Heart right ventricle (tissue), 16 donors: ENCODE data around the gene PPM1J. TPM values are rescaled to one million over a fixed set of nuclear protein-coding genes. Genes with fewer than 3 reads are reported as not detected.

ENCODE experiments used
- ATAC-seq, 8 donors: fragments of 200-7000 bp; cut with Tn5 transposase; one replicate each; pipeline ENCODE4 v1.9.1; 2020; ENCODE audit warnings: mild to moderate bottlenecking in 8 of 8, moderate library complexity in 8 of 8, moderate number of reproducible peaks in 1 of 8
- DNase-seq, 2 donors: peaks; one replicate each; pipeline ENCODE4 v3.0.0-alpha.2; 2020
- H3K27ac ChIP-seq, 10 donors: fragments of 200-600 bp; sonication (generic) in 2 of 10; one replicate each; pipeline versions ENCODE4 v1.5.0 to v1.8.0; 2020 to 2022; ENCODE audit warnings: mild to moderate bottlenecking in 3 of 10
- H3K27me3 ChIP-seq, 7 donors: fragments of 200-600 bp; one replicate each; pipeline ENCODE4 v1.8.0; 2021 to 2022; ENCODE audit warnings: mild to moderate bottlenecking in 2 of 7
- H3K36me3 ChIP-seq, 9 donors: fragments of 200-600 bp; sonication (generic) in 1 of 9; one replicate each; pipeline versions ENCODE4 v1.5.0 to v1.8.0; 2020 to 2022; ENCODE audit warnings: mild to moderate bottlenecking in 2 of 9
- H3K4me1 ChIP-seq, 9 donors: fragments of 200-600 bp; sonication (generic) in 1 of 9; one replicate each; pipeline versions ENCODE4 v1.5.0 to v1.8.0; 2020 to 2022; ENCODE audit warnings: mild to moderate bottlenecking in 4 of 9
- H3K4me3 ChIP-seq, 10 donors: fragments of 200-600 bp; sonication (generic) in 2 of 10; one replicate each; pipeline versions ENCODE4 v1.5.0 to v1.8.0; 2020 to 2022; ENCODE audit warnings: mild to moderate bottlenecking in 7 of 10, moderate library complexity in 2 of 10
- H3K9me3 ChIP-seq, 11 donors: fragments of 200-600 bp in 10 of 11; sonication (generic) in 2 of 11; one replicate each; pipeline versions ENCODE4 v1.5.0 to v1.8.0; 2013 to 2022; ENCODE audit warnings: mild to moderate bottlenecking in 2 of 11, control low read depth in 1 of 11, moderate library complexity in 1 of 11
- WGBS, 2 donors: extraction: QIAGEN DNeasy Blood & Tissue Kit; methylation state at CpG; one replicate each; pipeline ENCODE4 v1.1.7; 2013; ENCODE audit warnings: inconsistent platforms in 1 of 2; 5-methylcytosine and 5-hydroxymethylcytosine counted together
- intact Hi-C, 10 donors: fragments of 100-400 bp; cut with DNase I; formaldehyde crosslinking; loops; one replicate each; pipeline versions ENCODE4 v1.11.1 to v1.14.2; 2022
- polyA plus RNA-seq, 2 donors: library from polyadenylated mRNA; stranded (reverse); fragments of 200-250 nt; gene quantifications; one replicate each; pipeline ENCODE4 v1.2.3, GENCODE V29; 2013
- total RNA-seq, 10 donors: library from RNA; stranded (reverse); fragmentation: NEBNext Ultra II Directional in 3 of 10; extraction: Animal tissue kit (Norgen Biotek cat#: 25700) in 3 of 10; gene quantifications; one replicate each; pipeline versions ENCODE4 v1.2.1 to v1.2.4, GENCODE V29; 2021 to 2023
- TF ChIP-seq, protein P1 (sequence below), 9 donors: fragments of 200-600 bp; sonication (generic) in 2 of 9; IDR thresholded peaks; one replicate each; pipeline versions ENCODE4 v1.5.0 to v1.8.0; 2021 to 2022; ENCODE audit warnings: antibody characterized with exemption in 9 of 9, mild to moderate bottlenecking in 5 of 9, moderate library complexity in 1 of 9
- donor health status: Arrhythmogenic right ventricular cardiomyopathy.
- donor health status: ischemic (EF 13 %, LVEDD 7.1; RV severe dilation, severe dysfunction).
- donor health status: healthy with polysubstance abuse.
- donor health status: DM: no; HTN: yes; CAD: no.
- donor health status: DM: no; HTN: no; CAD: no.
- donor health status: ischemic (EF 25% LVEDD 6.9; RV normal size, moderate dysfunction).
- donor health status: ischemic (EF 25% LVEDD 5.7; RV mildly dilated, moderate dysfunction).
- donor health status: healthy.
- donor health status: DM: yes; HTN: yes; CAD: no.
- donor health status: Ischemic cardiomyopathy.
- donor health status: ischemic (EF 35%, LVEDD 5.7; RV mildly dilated, moderate dysfunction).
- donor health status: nonischemic (EF 11% LVEDD 7.7; RV severe dilation, severe dysfunction).
- donor health status: DM: yes; HTN: yes; CAD: no.
- donor health status: PGD.
- donor health status: ischemic (EF 29% LVEDD 5.4; RV normal size, mild dysfunction).
- donor health status: nonischemic (EF 23%, LVEDD 6.1; RV moderate dilation, normal function).

PPM1J gene
- total and polyA plus RNA-seq, 12 donors = 2.4 to 11.0 (median 8.1) TPM

DNA sequence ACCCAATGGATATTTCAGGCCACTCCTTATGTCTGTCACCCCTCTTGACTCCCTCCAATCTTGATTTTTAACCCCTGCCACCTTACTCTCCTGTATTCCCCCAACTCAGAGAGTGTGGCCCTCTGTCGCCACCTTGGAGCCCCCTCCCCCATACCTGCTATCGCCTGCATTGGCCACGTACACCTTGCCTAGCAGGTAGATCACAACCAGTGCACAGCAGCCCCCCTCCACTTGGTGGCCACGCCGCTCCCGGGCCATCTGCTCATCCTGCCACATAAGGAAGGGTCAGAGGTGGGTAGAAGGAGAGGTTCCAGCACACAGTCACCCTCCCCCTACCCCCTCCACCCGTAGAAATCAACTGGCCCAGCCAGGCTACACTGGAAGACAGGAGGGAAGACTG is 2.9 kb downstream of the PPM1J start:
- DNase-seq = no peak
- Histone ChIP-seq H3K36me3 (no peaks in the 10 kb centered on the region), H3K27ac (no peak overlapping the region), H3K9me3 (no peaks in the 10 kb centered on the region), H3K4me1 (peaks cover 3 to 35% (median 30%) of the 10 kb centered on the region in 9 donors), H3K27me3 (peaks cover 0 to 6% (median 0%) of the 10 kb centered on the region in 7 donors), H3K4me3 (no peak overlapping the region)
- intact Hi-C loops = loop anchor here in 7 of 10 donors (5.0 to 10.0 kb wide), 5 partner anchors 243 to 963 kb away; partner anchors contain the start of genes LRIG2 (in 5 of the 7) and SLC16A1 (in 1 of the 7)
- TF ChIP-seq, protein P1, sequence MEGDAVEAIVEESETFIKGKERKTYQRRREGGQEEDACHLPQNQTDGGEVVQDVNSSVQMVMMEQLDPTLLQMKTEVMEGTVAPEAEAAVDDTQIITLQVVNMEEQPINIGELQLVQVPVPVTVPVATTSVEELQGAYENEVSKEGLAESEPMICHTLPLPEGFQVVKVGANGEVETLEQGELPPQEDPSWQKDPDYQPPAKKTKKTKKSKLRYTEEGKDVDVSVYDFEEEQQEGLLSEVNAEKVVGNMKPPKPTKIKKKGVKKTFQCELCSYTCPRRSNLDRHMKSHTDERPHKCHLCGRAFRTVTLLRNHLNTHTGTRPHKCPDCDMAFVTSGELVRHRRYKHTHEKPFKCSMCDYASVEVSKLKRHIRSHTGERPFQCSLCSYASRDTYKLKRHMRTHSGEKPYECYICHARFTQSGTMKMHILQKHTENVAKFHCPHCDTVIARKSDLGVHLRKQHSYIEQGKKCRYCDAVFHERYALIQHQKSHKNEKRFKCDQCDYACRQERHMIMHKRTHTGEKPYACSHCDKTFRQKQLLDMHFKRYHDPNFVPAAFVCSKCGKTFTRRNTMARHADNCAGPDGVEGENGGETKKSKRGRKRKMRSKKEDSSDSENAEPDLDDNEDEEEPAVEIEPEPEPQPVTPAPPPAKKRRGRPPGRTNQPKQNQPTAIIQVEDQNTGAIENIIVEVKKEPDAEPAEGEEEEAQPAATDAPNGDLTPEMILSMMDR (IDR thresholded peaks at IDR 0.05) = no peak
- 89 to 90% methylated on average over 7 of the region's 7 CpGs for WGBS, 2 donors
- no peak for ATAC-seq

DNA sequence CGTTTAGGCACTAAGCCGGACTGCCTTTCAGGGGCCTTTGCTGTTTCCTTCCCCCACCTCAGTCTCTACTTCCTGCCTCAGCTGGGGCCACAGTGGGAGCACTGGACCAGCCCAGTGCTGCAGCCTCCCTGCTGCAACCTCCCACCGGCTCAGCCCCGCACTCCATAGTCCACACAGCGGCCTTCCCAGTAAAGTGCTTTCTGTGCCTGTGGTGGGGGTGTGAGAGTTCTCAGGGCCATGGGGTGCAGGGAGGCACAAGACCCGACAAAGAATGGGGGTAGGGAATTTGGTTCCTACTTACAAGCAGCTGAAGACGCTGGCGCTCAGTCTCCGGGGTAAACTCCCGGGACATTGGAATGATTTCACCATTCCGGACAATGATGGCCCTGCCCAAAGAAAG is 3.5 kb downstream of the PPM1J start:
- Histone ChIP-seq H3K4me3 (no peak overlapping the region), H3K4me1 (peaks cover 3 to 35% (median 30%) of the 10 kb centered on the region in 9 donors), H3K27me3 (peaks cover 0 to 6% (median 0%) of the 10 kb centered on the region in 7 donors), H3K36me3 (no peaks in the 10 kb centered on the region), H3K9me3 (no peaks in the 10 kb centered on the region), H3K27ac (no peak overlapping the region)
- WGBS, 2 donors = 81 to 84% methylated on average over 11 of the region's 11 CpGs
- ATAC-seq = no peak
- TF ChIP-seq, protein P1 (IDR thresholded peaks at IDR 0.05) = no peak
- no peak for DNase-seq
- intact Hi-C loops = loop anchor here in 7 of 10 donors (5.0 to 10.0 kb wide), 5 partner anchors 243 to 963 kb away; partner anchors contain the start of genes LRIG2 (in 5 of the 7) and SLC16A1 (in 1 of the 7)

- DNase-seq = no peak
- intact Hi-C loops = loop anchor here in 7 of 10 donors (5.0 to 10.0 kb wide), 5 partner anchors 244 to 964 kb away; partner anchors contain the start of genes LRIG2 (in 5 of the 7) and SLC16A1 (in 1 of the 7)
- Histone ChIP-seq H3K9me3 (no peaks in the 10 kb centered on the region), H3K36me3 (no peaks in the 10 kb centered on the region), H3K27me3 (peaks cover 0 to 6% (median 0%) of the 10 kb centered on the region in 7 donors), H3K4me1 (peaks cover 3 to 32% (median 28%) of the 10 kb centered on the region in 9 donors), H3K4me3 (no peak overlapping the region), H3K27ac (no peak overlapping the region)
- TF ChIP-seq, protein P1 (IDR thresholded peaks at IDR 0.05) = no peak
- ATAC-seq = no peak
- WGBS, 2 donors = 86 to 89% methylated on average over 7 of the region's 7 CpGs
Observed at GRCh38 chr1:112711041-112711440, 4.1 kb downstream of the PPM1J start.

DNA sequence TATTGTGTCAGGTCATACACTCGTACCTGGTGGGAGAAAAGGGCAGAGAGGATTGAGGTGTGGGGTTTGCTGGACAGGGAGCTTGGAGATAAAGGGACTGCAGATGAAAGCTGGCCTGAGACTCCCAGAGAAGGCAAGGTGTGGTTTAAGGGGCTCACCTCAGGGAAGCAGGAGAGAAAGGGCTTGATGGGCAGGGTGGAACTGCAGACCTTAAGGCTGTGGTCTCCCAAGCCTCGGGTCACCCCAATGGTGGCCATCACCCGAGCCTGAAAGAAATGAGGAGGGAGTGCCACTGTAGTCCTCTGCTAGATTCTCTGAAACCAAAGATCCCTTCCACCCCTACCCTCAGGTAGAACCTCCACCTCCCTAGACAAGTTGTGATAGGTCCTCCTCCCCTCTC is 4.5 kb downstream of the PPM1J start:
- intact Hi-C loops = loop anchor here in 7 of 10 donors (5.0 to 10.0 kb wide), 5 partner anchors 244 to 964 kb away; partner anchors contain the start of genes LRIG2 (in 5 of the 7) and SLC16A1 (in 1 of the 7)
- no peak overlapping the region for H3K27ac ChIP-seq
- TF ChIP-seq, protein P1 (IDR thresholded peaks at IDR 0.05) = no peak
- H3K4me1 ChIP-seq = peaks cover 3 to 32% (median 28%) of the 10 kb centered on the region in 9 donors
- no peaks in the 10 kb centered on the region for H3K36me3 ChIP-seq
- no peak for DNase-seq
- WGBS, 2 donors = 94 to 96% methylated on average over 3 of the region's 3 CpGs
- ATAC-seq = no peak
- no peak overlapping the region for H3K4me3 ChIP-seq
- H3K9me3 ChIP-seq = no peaks in the 10 kb centered on the region
- H3K27me3 ChIP-seq = peaks cover 0 to 6% (median 0%) of the 10 kb centered on the region in 7 donors
